BJ (cell line): ENCODE results near the gene CPEB3. TPM values are rescaled to one million over a fixed set of nuclear protein-coding genes. Genes with fewer than 3 reads are reported as not detected.

ENCODE experiments used
- CTCF ChIA-PET: fragments of 350-600 bp; formaldehyde crosslinking; extraction: SDS; loops from one replicate; lab custom pipeline; 2021; ENCODE audit warnings: antibody characterized with exemption, inconsistent platforms; lab: Yijun Ruan, JAX
- POLR2A ChIA-PET: fragments of 300-600 bp; sonication (Branson Sonifier 250); formaldehyde crosslinking; extraction: SDS; loops from one replicate; lab custom pipeline; 2021; ENCODE audit warnings: antibody characterized with exemption; lab: Charles Lee
- DNase-seq: peaks from one replicate; pipeline ENCODE4 v3.0.0-alpha.2; 2011; ENCODE audit warnings: low read depth
- H3K27me3 ChIP-seq: 2 replicates; pipeline ENCODE4 v1.6.0; 2011; ENCODE audit warnings: low read length; ENCODE audit not compliant: control insufficient read depth, insufficient read depth
- H3K36me3 ChIP-seq: 2 replicates; pipeline ENCODE4 v1.5.1; 2011; ENCODE audit warnings: low read length; ENCODE audit not compliant: control insufficient read depth, insufficient read depth
- H3K4me3 ChIP-seq: 2 replicates; pipeline ENCODE4 v1.5.1; 2011; ENCODE audit warnings: low read depth, mild to moderate bottlenecking, control low read depth, low read length
- CTCF ChIP-seq: IDR thresholded peaks from 2 replicates; pipeline ENCODE4 v1.5.1; 2011; ENCODE audit warnings: low read depth, mild to moderate bottlenecking, control low read depth, inconsistent platforms, low read length, moderate library complexity; ENCODE audit not compliant: insufficient read depth
- polyA plus RNA-seq: library from polyadenylated mRNA; depleted of rRNA; stranded (reverse); fragments of >200 nt; gene quantifications from 2 replicates; pipeline ENCODE4 v1.2.3, GENCODE V29; 2011

Gene CPEB3
- polyA plus RNA-seq, 1 experiment: 0.28 TPM

GRCh38 chr10:92164036-92164696 is 126.7 kb downstream of the CPEB3 start:
- Histone ChIP-seq H3K36me3 (no peaks in the 10 kb centered on the region), H3K27me3 (no peaks in the 10 kb centered on the region), H3K4me3 (no peak overlapping the region)
- CTCF ChIA-PET: no interaction called here
- POLR2A ChIA-PET: no interaction called here
- DNase-seq: no peak
- TF ChIP-seq CTCF: no peak

- POLR2A ChIA-PET: no interaction called here
- TF ChIP-seq CTCF: no peak
- Histone ChIP-seq H3K4me3 (no peak overlapping the region), H3K27me3 (no peaks in the 10 kb centered on the region), H3K36me3 (no peaks in the 10 kb centered on the region)
- no peak for DNase-seq
- CTCF ChIA-PET: no interaction called here
Measured at GRCh38 chr10:92162541-92162940, 128.3 kb downstream of the CPEB3 start.

GRCh38 chr10:92156874-92157773 is 133.8 kb downstream of the CPEB3 start:
- no peaks in the 10 kb centered on the region for H3K36me3 ChIP-seq
- ChIA-PET CTCF (interaction anchor here (1.0 to 1.1 kb wide), 2 partner anchors 18 to 134 kb away, joined by 3 read pairs; partner anchors contain the start of genes CPEB3 and MARCHF5), POLR2A (interaction anchor here (0.6 kb wide), 1 partner anchor 84 kb away, joined by 12 read pairs; no protein-coding TSS in a partner anchor)
- no peak for TF ChIP-seq CTCF
- H3K4me3 ChIP-seq: no peak overlapping the region
- no peaks in the 10 kb centered on the region for H3K27me3 ChIP-seq
- DNase-seq: no peak

- Histone ChIP-seq H3K27me3 (no peaks in the 10 kb centered on the region), H3K36me3 (no peaks in the 10 kb centered on the region), H3K4me3 (no peak overlapping the region)
- DNase-seq: no peak
- TF ChIP-seq CTCF: no peak
- ChIA-PET POLR2A (no interaction called here), CTCF (interaction anchor here (1.0 kb wide), 1 partner anchor 26 kb away, joined by 3 read pairs; no protein-coding TSS in a partner anchor)
Measured at GRCh38 chr10:92150823-92151222, 140.1 kb downstream of the CPEB3 start.

GRCh38 chr10:92149261-92149660 is 141.6 kb downstream of the CPEB3 start:
- Histone ChIP-seq H3K36me3 (no peaks in the 10 kb centered on the region), H3K4me3 (no peak overlapping the region), H3K27me3 (no peaks in the 10 kb centered on the region)
- CTCF ChIA-PET: no interaction called here
- DNase-seq: peak; percentile 19
- no peak for TF ChIP-seq CTCF
- POLR2A ChIA-PET: interaction anchor here (0.6 kb wide), 1 partner anchor 239 kb away, joined by 8 read pairs; no protein-coding TSS in a partner anchor
